ENCODE data around the gene BCL2L12. TPM values are rescaled to one million over a fixed set of nuclear protein-coding genes. Genes with fewer than 3 reads are reported as not detected.

Gene BCL2L12
- total RNA-seq, 1 donor: 4.7 TPM

- no peak for DNase-seq (ENCODE audit: low read depth)
- no peak overlapping the region for H3K4me3 ChIP-seq (ENCODE audit: low read depth, low read length)
- no peak for TF ChIP-seq CTCF (IDR thresholded peaks at IDR 0.05; ENCODE audit: insufficient read depth, low read depth, low read length)
These were observed 7.6 kb upstream of the BCL2L12 start for GRCh38 chr19:49658139-49658517.

GRCh38 chr19:49658566-49659442 lies 6.9 kb upstream of the BCL2L12 start:
- no peak overlapping the region for H3K4me3 ChIP-seq (ENCODE audit: low read depth, low read length)
- DNase-seq (ENCODE audit: low read depth): no peak
- TF ChIP-seq CTCF (IDR thresholded peaks at IDR 0.05; ENCODE audit: insufficient read depth, low read depth, low read length): no peak

GRCh38 chr19:49660338-49660961 lies 5.3 kb upstream of the BCL2L12 start:
- no peak overlapping the region for H3K4me3 ChIP-seq (ENCODE audit: low read depth, low read length)
- no peak for DNase-seq (ENCODE audit: low read depth)
- TF ChIP-seq CTCF (IDR thresholded peaks at IDR 0.05; ENCODE audit: insufficient read depth, low read depth, low read length): no peak

GRCh38 chr19:49662011-49662410 lies 3.7 kb upstream of the BCL2L12 start:
- no peak overlapping the region for H3K4me3 ChIP-seq (ENCODE audit: low read depth, low read length)
- no peak for DNase-seq (ENCODE audit: low read depth)
- no peak for TF ChIP-seq CTCF (IDR thresholded peaks at IDR 0.05; ENCODE audit: insufficient read depth, low read depth, low read length)

- no peak for DNase-seq (ENCODE audit: low read depth)
- TF ChIP-seq CTCF (IDR thresholded peaks at IDR 0.05; ENCODE audit: insufficient read depth, low read depth, low read length): no peak
- no peak overlapping the region for H3K4me3 ChIP-seq (ENCODE audit: low read depth, low read length)
These were observed 2.5 kb upstream of the BCL2L12 start for GRCh38 chr19:49663224-49663623.

GRCh38 chr19:49664171-49665035 lies 1.3 kb upstream of the BCL2L12 start:
- peak overlapping the region; percentile 95 for H3K4me3 ChIP-seq (ENCODE audit: low read depth, low read length)
- TF ChIP-seq CTCF (IDR thresholded peaks at IDR 0.05; ENCODE audit: insufficient read depth, low read depth, low read length): peak; percentile 5
- peak; percentile 79 for DNase-seq (ENCODE audit: low read depth)
